HG02588 (cell line): Measurements from ENCODE around the gene TMEM87B.

Source experiments
- ATAC-seq: cut with Tn5 transposase; IDR thresholded peaks from one replicate; pipeline ENCODE4 v1.9.1; 2021; ENCODE audit warnings: mild to moderate bottlenecking, moderate library complexity; ENCODE audit not compliant: unreplicated experiment

The TMEM87B gene

DNA sequence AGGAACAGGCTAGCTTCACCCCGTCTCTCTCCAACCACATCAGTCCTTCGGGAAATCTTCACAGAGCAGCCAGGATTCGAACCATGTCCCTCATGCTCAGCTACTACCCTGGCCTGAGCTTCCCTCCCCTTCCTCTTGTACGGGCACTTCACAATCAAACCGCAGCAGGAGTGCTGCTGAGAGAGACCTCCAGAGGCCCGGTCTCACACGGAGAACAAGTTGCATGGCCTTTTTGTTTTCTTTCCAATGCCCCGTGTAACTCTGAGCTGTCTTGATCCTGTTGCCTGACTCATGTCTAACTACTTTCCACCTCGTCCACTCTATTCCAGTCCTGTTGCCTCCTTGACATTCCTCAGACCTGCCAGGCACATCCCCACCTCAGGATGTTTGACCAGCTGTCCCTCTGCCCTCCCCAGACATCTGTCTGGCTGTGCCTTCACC is 108.5 kb downstream of the TMEM87B start:
- no peak for ATAC-seq

DNA sequence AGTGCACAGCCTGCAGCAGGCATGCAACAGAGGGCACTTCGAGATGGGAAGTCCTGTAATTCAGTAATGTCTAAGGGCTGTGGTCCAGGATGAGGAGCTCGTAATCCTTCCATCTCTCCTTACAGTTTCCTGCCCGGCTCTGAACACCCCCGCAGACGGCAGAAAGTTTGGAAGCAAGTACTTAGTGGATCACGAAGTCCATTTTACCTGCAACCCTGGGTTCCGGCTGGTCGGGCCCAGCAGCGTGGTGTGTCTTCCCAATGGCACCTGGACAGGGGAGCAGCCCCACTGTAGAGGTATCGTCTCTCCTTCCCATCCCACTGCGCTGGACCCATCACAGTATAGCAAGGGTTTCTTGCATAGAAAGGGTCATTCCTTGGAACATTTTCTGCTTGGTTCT is 109.8 kb downstream of the TMEM87B start:
- no peak for ATAC-seq

DNA sequence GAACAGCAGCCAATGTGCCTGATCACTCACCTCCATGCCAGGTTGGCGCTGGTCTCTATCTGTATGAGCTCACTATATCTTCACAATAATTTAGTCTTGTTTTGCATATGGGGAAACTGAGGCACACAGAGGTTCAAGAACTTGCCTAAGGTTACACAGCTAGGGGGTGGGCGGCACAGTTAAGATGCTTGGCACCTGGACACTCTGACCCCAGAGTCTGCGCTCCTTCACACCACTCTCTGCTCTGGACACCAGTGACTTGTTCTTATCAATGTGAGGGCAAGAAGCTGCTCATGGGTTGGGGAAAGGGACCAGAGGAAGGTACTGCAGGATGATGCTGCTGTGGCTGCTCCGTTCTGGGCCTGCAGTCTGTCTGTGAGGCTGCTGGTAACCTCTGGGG is 110.2 kb downstream of the TMEM87B start:
- ATAC-seq: no peak

DNA sequence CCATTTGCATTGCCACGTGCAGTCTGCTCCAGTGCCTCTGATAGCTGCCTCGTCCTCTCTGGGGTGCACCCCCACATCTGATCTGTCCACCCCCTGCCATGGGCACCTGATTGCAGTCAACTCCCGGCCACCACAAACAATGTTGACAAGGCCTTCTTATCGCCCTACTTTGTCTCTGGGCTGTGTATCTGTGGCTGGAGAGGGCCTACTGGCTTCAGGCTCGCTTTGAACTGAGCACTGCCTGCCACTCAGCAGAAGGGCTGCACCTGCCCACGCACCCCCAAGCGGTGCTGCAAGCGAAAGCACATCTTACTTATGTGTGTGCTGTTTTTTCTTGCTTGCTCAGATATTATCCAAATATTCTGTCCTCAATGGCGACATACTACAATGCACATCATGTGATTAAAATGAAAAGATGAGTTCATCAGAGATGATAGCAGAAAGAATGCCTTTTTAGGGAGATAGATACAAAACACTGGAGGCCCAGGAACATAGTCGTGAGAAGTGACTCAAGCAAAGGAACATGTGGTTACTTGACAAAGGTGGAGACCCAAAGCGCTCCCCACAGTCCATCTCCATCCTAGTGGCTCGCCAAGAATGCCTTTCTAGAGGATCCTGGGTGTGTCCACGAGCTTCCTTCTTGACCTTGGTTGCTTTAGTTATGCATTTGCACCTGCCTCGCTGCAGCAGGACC is 111.9 kb downstream of the TMEM87B start:
- no peak for ATAC-seq

DNA sequence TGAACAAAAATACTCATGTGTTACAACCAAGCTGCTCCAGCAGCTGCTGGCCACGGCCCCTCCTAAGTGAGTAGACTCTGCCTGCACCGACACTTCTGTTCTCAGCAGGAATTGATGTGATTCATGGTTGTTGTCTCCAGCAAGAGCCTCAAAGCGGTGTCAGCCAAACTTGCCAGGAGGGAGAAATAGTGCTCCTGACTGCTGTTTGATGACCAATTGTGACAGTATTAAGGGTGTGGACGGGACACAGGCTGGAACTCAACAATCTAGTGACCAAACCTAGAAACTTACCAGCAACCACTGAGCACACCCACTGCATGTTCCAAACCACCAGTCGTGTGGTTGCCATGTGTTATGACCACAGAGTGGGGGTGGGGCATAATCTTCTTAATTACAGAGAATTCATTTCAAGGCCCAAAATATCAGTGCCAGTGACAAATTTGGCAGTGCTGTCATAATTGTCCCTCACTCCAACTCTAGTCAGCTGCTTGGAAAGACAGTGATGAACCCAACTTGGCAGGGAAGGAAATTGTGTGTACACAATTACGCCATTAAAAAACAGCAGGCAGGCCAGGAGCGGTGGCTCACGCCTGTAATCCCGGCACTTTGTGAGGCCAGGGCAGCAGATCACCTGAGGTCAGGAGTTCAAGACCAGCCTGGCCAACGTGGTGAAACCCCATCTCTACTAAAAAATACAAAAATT is 113.5 kb downstream of the TMEM87B start:
- no peak for ATAC-seq
